Stomach (tissue), 4 donors: ENCODE results near the gene SLC7A10.

Experiments
- POLR2A ChIP-seq, 4 donors: fragments of 450-650 bp; IDR thresholded peaks; one replicate each; pipeline ENCODE4 v1.6.1; 2016; ENCODE audit warnings: antibody characterized with exemption in 4 of 4, control low read depth in 2 of 4, mild to moderate bottlenecking in 1 of 4, moderate library complexity in 1 of 4
- TF ChIP-seq, protein P1 (sequence below), 7 experiments: fragments of 450-650 bp in 4 of 7; fragments of 200-600 bp in 3 of 7; sonication (generic) in 3 of 7; IDR thresholded peaks; one replicate each; pipeline ENCODE4 v1.5.1; 2016 to 2019; ENCODE audit warnings: antibody characterized with exemption in 7 of 7, control low read depth in 2 of 7, mild to moderate bottlenecking in 1 of 7

DNA sequence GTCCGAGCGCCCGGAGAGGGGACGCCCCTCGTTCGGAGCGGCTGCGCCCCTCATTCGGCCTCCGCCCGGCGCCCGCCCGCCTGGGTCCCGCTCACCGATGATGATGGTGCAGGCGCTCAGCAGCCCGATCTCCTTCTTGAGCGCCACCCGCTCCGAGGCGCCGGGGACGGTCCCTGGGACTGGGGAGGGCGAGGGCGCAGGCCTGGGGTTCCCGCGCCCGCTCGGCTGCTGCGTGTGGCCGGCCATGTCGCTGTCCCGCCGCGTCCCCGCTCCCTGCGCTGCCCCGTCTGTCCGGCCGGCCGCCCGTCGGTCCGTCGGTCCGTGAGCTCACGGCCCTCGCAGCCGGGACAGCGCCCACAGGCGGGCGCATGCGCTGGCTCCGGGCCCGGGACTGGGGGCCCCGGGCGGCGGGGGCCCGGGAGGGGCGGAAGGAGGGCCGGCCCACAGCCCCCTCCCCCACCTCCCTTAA, at the start of gene SLC7A10:
- TF ChIP-seq POLR2A (IDR thresholded peaks at IDR 0.05) = no peak
- TF ChIP-seq, protein P1, sequence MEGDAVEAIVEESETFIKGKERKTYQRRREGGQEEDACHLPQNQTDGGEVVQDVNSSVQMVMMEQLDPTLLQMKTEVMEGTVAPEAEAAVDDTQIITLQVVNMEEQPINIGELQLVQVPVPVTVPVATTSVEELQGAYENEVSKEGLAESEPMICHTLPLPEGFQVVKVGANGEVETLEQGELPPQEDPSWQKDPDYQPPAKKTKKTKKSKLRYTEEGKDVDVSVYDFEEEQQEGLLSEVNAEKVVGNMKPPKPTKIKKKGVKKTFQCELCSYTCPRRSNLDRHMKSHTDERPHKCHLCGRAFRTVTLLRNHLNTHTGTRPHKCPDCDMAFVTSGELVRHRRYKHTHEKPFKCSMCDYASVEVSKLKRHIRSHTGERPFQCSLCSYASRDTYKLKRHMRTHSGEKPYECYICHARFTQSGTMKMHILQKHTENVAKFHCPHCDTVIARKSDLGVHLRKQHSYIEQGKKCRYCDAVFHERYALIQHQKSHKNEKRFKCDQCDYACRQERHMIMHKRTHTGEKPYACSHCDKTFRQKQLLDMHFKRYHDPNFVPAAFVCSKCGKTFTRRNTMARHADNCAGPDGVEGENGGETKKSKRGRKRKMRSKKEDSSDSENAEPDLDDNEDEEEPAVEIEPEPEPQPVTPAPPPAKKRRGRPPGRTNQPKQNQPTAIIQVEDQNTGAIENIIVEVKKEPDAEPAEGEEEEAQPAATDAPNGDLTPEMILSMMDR (IDR thresholded peaks at IDR 0.05) = no peak
